ENCODE measurements around the gene REEP6. TPM values are rescaled to one million over a fixed set of nuclear protein-coding genes. Genes with fewer than 3 reads are reported as not detected.

The REEP6 gene
- polyA plus RNA-seq, 1 of the 3 experiments (the other 2 are of a cell fraction), result 9.1 TPM

GRCh38 chr19:1459479-1459878, 31.5 kb upstream of the REEP6 start:
- H4K20me1 ChIP-seq (ENCODE audit: insufficient read depth), result peaks cover 5% of the 10 kb centered on the region; the same call in 1 of the 2 replicates
- H3K4me3 ChIP-seq (ENCODE audit: low read depth in 2 of 2, low read length in 1 of 2), result no peak overlapping the region
- H2AFZ ChIP-seq (ENCODE audit: low read depth), result no peak overlapping the region
- ChIA-PET CTCF (no interaction called here), POLR2A (no interaction called here)
- H3F3A ChIP-seq (replicated peaks; ENCODE audit: insufficient read depth), result peaks cover 12% of the 10 kb centered on the region
- H3K79me2 ChIP-seq (ENCODE audit: insufficient read depth), result no peaks in the 10 kb centered on the region
- 93% methylated on average over 9 of the region's 9 CpGs for WGBS (ENCODE audit: low lambda C conversion rate)
- no peaks in the 10 kb centered on the region for H3K9me3 ChIP-seq
- H3K9ac ChIP-seq, result no peak overlapping the region
- H3K9me2 ChIP-seq, result no peaks in the 10 kb centered on the region
- no peak for DNase-seq
- no peak overlapping the region for H3K27ac ChIP-seq (ENCODE audit: low read depth in 2 of 2, low read length in 1 of 2)
- no peak for TF ChIP-seq USF1 (IDR thresholded peaks at IDR 0.05; ENCODE audit: borderline replicate concordance, low read depth)
- H3K4me2 ChIP-seq, result no peak overlapping the region
- H3K27me3 ChIP-seq (ENCODE audit: insufficient read depth), result no peaks in the 10 kb centered on the region
- H3K36me3 ChIP-seq (replicated peaks in 1 of 2; ENCODE audit: control insufficient read depth in 1 of 2, insufficient read depth in 2 of 2, low read length in 1 of 2), result peaks cover 4 to 7% of the 10 kb centered on the region in 2 experiments
- no peaks in the 10 kb centered on the region for H3K4me1 ChIP-seq (ENCODE audit: control insufficient read depth in 1 of 2, insufficient read depth in 2 of 2, low read depth in 1 of 2, low read length in 1 of 2)

GRCh38 chr19:1460033-1460995, 30.7 kb upstream of the REEP6 start:
- Histone ChIP-seq H2AFZ (ENCODE audit: low read depth) (no peak overlapping the region), H3K9ac (no peak overlapping the region), H3K79me2 (ENCODE audit: insufficient read depth) (no peaks in the 10 kb centered on the region), H3K36me3 (replicated peaks in 1 of 2; ENCODE audit: control insufficient read depth in 1 of 2, insufficient read depth in 2 of 2, low read length in 1 of 2) (peaks cover 4 to 7% of the 10 kb centered on the region in 2 experiments), H4K20me1 (ENCODE audit: insufficient read depth) (peaks cover 6% of the 10 kb centered on the region; the same call in 1 of the 2 replicates), H3K9me2 (no peaks in the 10 kb centered on the region), H3K27ac (ENCODE audit: low read depth in 2 of 2, low read length in 1 of 2) (no peak overlapping the region), H3K4me1 (ENCODE audit: control insufficient read depth in 1 of 2, insufficient read depth in 2 of 2, low read depth in 1 of 2, low read length in 1 of 2) (no peaks in the 10 kb centered on the region), H3F3A (replicated peaks; ENCODE audit: insufficient read depth) (peaks cover 7% of the 10 kb centered on the region), H3K9me3 (no peaks in the 10 kb centered on the region), H3K4me3 (ENCODE audit: low read depth in 2 of 2, low read length in 1 of 2) (no peak overlapping the region), H3K27me3 (ENCODE audit: insufficient read depth) (no peaks in the 10 kb centered on the region), H3K4me2 (no peak overlapping the region)
- no peak for DNase-seq
- TF ChIP-seq TCF12 (IDR thresholded peaks at IDR 0.05) (no peak), RAD21 (IDR thresholded peaks at IDR 0.05; ENCODE audit: low read length) (no peak), MAX (IDR thresholded peaks at IDR 0.05; ENCODE audit: low read depth) (no peak), USF2 (IDR thresholded peaks at IDR 0.05; ENCODE audit: borderline replicate concordance, low read depth, low read length) (no peak), NRF1 (IDR thresholded peaks at IDR 0.05; ENCODE audit: low read depth, low read length) (no peak), CTCF (IDR thresholded peaks at IDR 0.05) (no peak), PBX3 (IDR thresholded peaks at IDR 0.05) (no peak), GATA2 (CRISPR knock-in tag; IDR thresholded peaks at IDR 0.05) (no peak), RCOR1 (IDR thresholded peaks at IDR 0.05; ENCODE audit: low read length) (no peak), REST (IDR thresholded peaks at IDR 0.05; ENCODE audit: low read depth, low read length) (no peak), EZH2phosphoT487 (IDR thresholded peaks at IDR 0.05; ENCODE audit: borderline replicate concordance, low read depth) (no peak), ZBTB33 (IDR thresholded peaks at IDR 0.05; ENCODE audit: borderline replicate concordance, low read depth) (no peak)
- POLR2A ChIA-PET, result no interaction called here
- CTCF ChIA-PET, result no interaction called here
- WGBS (ENCODE audit: low lambda C conversion rate), result 96% methylated on average over 8 of the region's 36 CpGs

Measured in SK-N-SH (cell line).